Measurements from ENCODE around the gene KCNJ5. TPM values are rescaled to one million over a fixed set of nuclear protein-coding genes. Genes with fewer than 3 reads are reported as not detected.

Gene KCNJ5
- total and polyA plus RNA-seq, 10 of the 15 experiments (the other 5 are each of a cell fraction or from before 2014, with no cell fraction given) = 0.03 TPM; not detected in 8

DNA sequence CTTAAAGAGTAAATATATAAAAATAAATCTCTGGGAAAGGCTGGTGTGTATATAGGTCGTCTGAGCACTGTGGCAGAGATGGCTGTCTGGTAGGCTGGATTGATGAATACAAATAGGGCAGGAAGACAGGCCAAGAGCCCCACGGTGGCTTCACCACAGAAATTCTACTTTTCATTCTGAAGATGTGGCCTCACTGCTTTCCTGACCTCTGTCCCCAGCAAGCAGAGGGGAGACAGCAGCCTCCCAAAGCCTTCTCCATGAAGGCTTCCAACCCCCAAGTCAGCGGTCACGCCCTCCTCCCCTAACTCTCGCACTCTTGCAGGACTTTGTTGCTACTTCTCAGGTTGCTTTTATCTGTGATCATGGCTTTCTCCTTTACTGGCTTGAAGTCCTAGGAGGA, 13.4 kb upstream of the KCNJ5 start:
- 16% methylated on average over 5 of the region's 5 CpGs for WGBS (ENCODE audit: insufficient coverage, insufficient replicate concordance, low lambda C conversion rate, missing lambda C conversion rate)
- CTCF ChIA-PET = no interaction called here

More for the DNA sequence above, 13.4 kb upstream of the KCNJ5 start:
- no peaks in the 10 kb centered on the region for H3K4me1 ChIP-seq (ENCODE audit: control insufficient read depth, insufficient read depth, low read length)
- ChIA-PET RAD21 (ENCODE audit: unreplicated experiment) (no interaction called here), SMC1A (ENCODE audit: uncharacterized antibody, unreplicated experiment) (no interaction called here), POLR2A (no interaction called here)
- FAIRE-seq = no peak
- TF ChIP-seq MXI1 (IDR thresholded peaks at IDR 0.05; ENCODE audit: low read depth, low read length) (no peak), MYB (IDR thresholded peaks at IDR 0.05; ENCODE audit: borderline replicate concordance, low read depth, low read length) (no peak), CEBPB (IDR thresholded peaks at IDR 0.05; ENCODE audit: borderline replicate concordance in 1 of 2, low read depth in 2 of 2, low read length in 2 of 2) (no peak), CREB1 (IDR thresholded peaks at IDR 0.05; ENCODE audit: low read depth) (no peak), POU2F2 (IDR thresholded peaks at IDR 0.05; ENCODE audit: borderline replicate concordance, low read depth, low read length) (no peak), CHD2 (IDR thresholded peaks at IDR 0.05; ENCODE audit: borderline replicate concordance, low read depth, low read length) (no peak), SP1 (IDR thresholded peaks at IDR 0.05; ENCODE audit: low read depth, low read length) (no peak), ATF7 (IDR thresholded peaks at IDR 0.05; ENCODE audit: low read depth) (no peak), HDAC2 (IDR thresholded peaks at IDR 0.05) (no peak), RUNX3 (IDR thresholded peaks at IDR 0.05; ENCODE audit: low read length) (no peak), CBX5 (IDR thresholded peaks at IDR 0.05; ENCODE audit: low read depth) (no peak), BACH1 (IDR thresholded peaks at IDR 0.05; ENCODE audit: borderline replicate concordance) (no peak), SMAD5 (IDR thresholded peaks at IDR 0.05; ENCODE audit: low read depth) (no peak)
- TF ChIP-seq, protein P1, sequence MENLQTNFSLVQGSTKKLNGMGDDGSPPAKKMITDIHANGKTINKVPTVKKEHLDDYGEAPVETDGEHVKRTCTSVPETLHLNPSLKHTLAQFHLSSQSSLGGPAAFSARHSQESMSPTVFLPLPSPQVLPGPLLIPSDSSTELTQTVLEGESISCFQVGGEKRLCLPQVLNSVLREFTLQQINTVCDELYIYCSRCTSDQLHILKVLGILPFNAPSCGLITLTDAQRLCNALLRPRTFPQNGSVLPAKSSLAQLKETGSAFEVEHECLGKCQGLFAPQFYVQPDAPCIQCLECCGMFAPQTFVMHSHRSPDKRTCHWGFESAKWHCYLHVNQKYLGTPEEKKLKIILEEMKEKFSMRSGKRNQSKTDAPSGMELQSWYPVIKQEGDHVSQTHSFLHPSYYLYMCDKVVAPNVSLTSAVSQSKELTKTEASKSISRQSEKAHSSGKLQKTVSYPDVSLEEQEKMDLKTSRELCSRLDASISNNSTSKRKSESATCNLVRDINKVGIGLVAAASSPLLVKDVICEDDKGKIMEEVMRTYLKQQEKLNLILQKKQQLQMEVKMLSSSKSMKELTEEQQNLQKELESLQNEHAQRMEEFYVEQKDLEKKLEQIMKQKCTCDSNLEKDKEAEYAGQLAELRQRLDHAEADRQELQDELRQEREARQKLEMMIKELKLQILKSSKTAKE (IDR thresholded peaks at IDR 0.05; ENCODE audit: low read depth, poor library complexity, severe bottlenecking) = no peak
- TF ChIP-seq, protein P2, sequence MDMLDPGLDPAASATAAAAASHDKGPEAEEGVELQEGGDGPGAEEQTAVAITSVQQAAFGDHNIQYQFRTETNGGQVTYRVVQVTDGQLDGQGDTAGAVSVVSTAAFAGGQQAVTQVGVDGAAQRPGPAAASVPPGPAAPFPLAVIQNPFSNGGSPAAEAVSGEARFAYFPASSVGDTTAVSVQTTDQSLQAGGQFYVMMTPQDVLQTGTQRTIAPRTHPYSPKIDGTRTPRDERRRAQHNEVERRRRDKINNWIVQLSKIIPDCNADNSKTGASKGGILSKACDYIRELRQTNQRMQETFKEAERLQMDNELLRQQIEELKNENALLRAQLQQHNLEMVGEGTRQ (IDR thresholded peaks at IDR 0.05; ENCODE audit: borderline replicate concordance, low read depth, low read length) = no peak
- in situ Hi-C loops (cut with MboI) (no loop called here), intact Hi-C loops (cut with micrococcal nuclease; ENCODE audit: unreplicated experiment) (no loop called here)
- BruUV-seq (replicated peaks) = no TSS peak
- H4K20me1 ChIP-seq (ENCODE audit: control insufficient read depth, insufficient read depth) = no peaks in the 10 kb centered on the region
- no peak overlapping the region for H3K9ac ChIP-seq (ENCODE audit: control insufficient read depth, insufficient read depth, low read length)
- no peak overlapping the region for H3K4me3 ChIP-seq
- no peaks in the 10 kb centered on the region for H3K79me2 ChIP-seq (ENCODE audit: control insufficient read depth, insufficient read depth, low read length)
- no peak overlapping the region for H3K27ac ChIP-seq (ENCODE audit: control insufficient read depth, insufficient read depth)
- no peak overlapping the region for H3K4me2 ChIP-seq (ENCODE audit: control insufficient read depth, insufficient read depth)
- H3K9me3 ChIP-seq (replicated peaks; ENCODE audit: control insufficient read depth, insufficient read depth, low read length) = no peaks in the 10 kb centered on the region
- ATAC-seq = no peak
- no peak for DNase-seq (ENCODE audit: low read depth, low spot score)
- peaks cover 8 to 10% of the 10 kb centered on the region in 2 experiments for H3K27me3 ChIP-seq (replicated peaks in 1 of 2; ENCODE audit: control insufficient read depth in 2 of 2, insufficient read depth in 2 of 2, low read length in 1 of 2)
- no peak overlapping the region for H2AFZ ChIP-seq (ENCODE audit: control insufficient read depth, low read depth, low read length)
- H3K36me3 ChIP-seq (ENCODE audit: control insufficient read depth in 2 of 2, insufficient read depth in 2 of 2, low read length in 1 of 2) = no peaks in the 10 kb centered on the region
